K562 (cell line): ENCODE measurements around the gene CRAMP1. TPM values are rescaled to one million over a fixed set of nuclear protein-coding genes. Genes with fewer than 3 reads are reported as not detected.

Source experiments
- ATF7 ChIP-seq: fragments of 450-650 bp; IDR thresholded peaks from 2 replicates; pipeline ENCODE4 v1.7.1; 2014; ENCODE audit warnings: mild to moderate bottlenecking, moderate library complexity
- CBFB ChIP-seq: sonication (generic); formaldehyde crosslinking; IDR thresholded peaks from 2 replicates; pipeline ENCODE4 v1.4.0; 2020; ENCODE audit warnings: mild to moderate bottlenecking, missing genetic modification reagents
- KDM2B ChIP-seq: fragments of 250-450 bp; sonication (Bioruptor Pico); IDR thresholded peaks from 2 replicates; pipeline ENCODE4 v1.8.0; 2021; ENCODE audit warnings: mild to moderate bottlenecking, moderate library complexity
- KDM5B ChIP-seq: fragments of 200-600 bp; sonication (generic); IDR thresholded peaks from 2 replicates; pipeline ENCODE4 v1.6.1; 2012; ENCODE audit warnings: low read depth, mild to moderate bottlenecking, moderate library complexity, low read length, control low read depth, inconsistent platforms; ENCODE audit not compliant: insufficient replicate concordance
- MAZ ChIP-seq, 2 experiments: fragments of 450-650 bp in 1 of 2; sonication (generic) in 1 of 2; formaldehyde crosslinking; IDR thresholded peaks in 1 of 2; conservative IDR thresholded peaks in 1 of 2; 2 replicates each; pipeline versions ENCODE4 v1.4.0 to v1.5.0; 2020; ENCODE audit warnings: mild to moderate bottlenecking in 1 of 2, missing genetic modification reagents in 1 of 2
- MECOM ChIP-seq: fragments of 250-450 bp; sonication (Bioruptor Pico); IDR thresholded peaks from 2 replicates; pipeline ENCODE4 v1.8.0; 2022; ENCODE audit warnings: inconsistent platforms
- PCBP2 ChIP-seq: fragments of 200-400 bp; formaldehyde crosslinking; IDR thresholded peaks from 2 replicates; pipeline ENCODE4 v1.6.1; 2018; ENCODE audit warnings: low read length, low read depth, mild to moderate bottlenecking, moderate library complexity; ENCODE audit not compliant: poor library complexity, severe bottlenecking
- POLR2AphosphoS5 ChIP-seq: IDR thresholded peaks from 2 replicates; pipeline ENCODE4 v1.6.1; 2011; ENCODE audit warnings: mild to moderate bottlenecking, low read depth, low read length, moderate library complexity; ENCODE audit not compliant: control insufficient read depth, insufficient read depth
- TAF1 ChIP-seq: IDR thresholded peaks from 2 replicates; pipeline ENCODE4 v1.6.1; 2011; ENCODE audit warnings: mild to moderate bottlenecking, low read length, moderate library complexity; ENCODE audit not compliant: insufficient read depth, control insufficient read depth, severe bottlenecking; ENCODE audit errors: extremely low read depth
- USF1 ChIP-seq: sonication (generic); formaldehyde crosslinking; IDR thresholded peaks from 2 replicates; pipeline ENCODE4 v1.9.0; 2022; ENCODE audit warnings: mild to moderate bottlenecking, missing genetic modification reagents
- ZNF354B ChIP-seq: fragments of 250-450 bp; sonication (Bioruptor Pico); IDR thresholded peaks from 2 replicates; pipeline ENCODE4 v1.4.0; 2020
- ZNF408 ChIP-seq: fragments of 250-450 bp; sonication (Bioruptor Pico); IDR thresholded peaks from 2 replicates; pipeline ENCODE4 v1.4.0; 2020; ENCODE audit warnings: low read depth, mild to moderate bottlenecking, moderate library complexity
- polyA plus RNA-seq, 8 experiments: library from polyadenylated mRNA; depleted of rRNA in 4 of 8; stranded (reverse) in 5 of 8; unstranded in 3 of 8; fragments of >200 nt; fragmentation: Nextera tagmentation in 2 of 8; fragmentation: Illumina TruSeq in 1 of 8; extraction: Ambion mirVana in 2 of 8; extraction: Trizol in 1 of 8; gene quantifications; 2 replicates each; pipeline versions ENCODE4 v1.2.1 to v1.2.3, GENCODE V29; 2011 to 2014; ENCODE audit warnings: inconsistent platforms in 1 of 8, missing spikeins in 1 of 8
- total RNA-seq, 7 experiments: library from RNA; depleted of rRNA in 6 of 7; stranded (reverse); fragments of >200 nt in 6 of 7; fragmentation: Illumina TruSeq in 2 of 7; extraction: Trizol in 2 of 7; gene quantifications; 2 replicates each; pipeline versions ENCODE4 v1.2.1 to v1.2.3, GENCODE V29; 2011 to 2021; ENCODE audit warnings: low replicate concordance in 1 of 7
- TF ChIP-seq, protein P1 (sequence below), 3 experiments: IDR thresholded peaks in 2 of 3; conservative IDR thresholded peaks in 1 of 3; 2 replicates each; pipeline ENCODE4 v1.5.1; 2011 to 2012; ENCODE audit warnings: low read length in 3 of 3, mild to moderate bottlenecking in 3 of 3, control low read depth in 2 of 3, improper control_type of control experiment in 1 of 3, inconsistent platforms in 1 of 3, low read depth in 1 of 3, mixed read lengths in 1 of 3, moderate library complexity in 1 of 3; ENCODE audit not compliant: insufficient read depth in 2 of 3
- TF ChIP-seq, protein P2 (sequence below), 2 experiments: fragments of 450-650 bp; IDR thresholded peaks; 2 replicates each; pipeline ENCODE4 v1.6.1; 2018; ENCODE audit warnings: mild to moderate bottlenecking in 2 of 2, low read depth in 1 of 2; ENCODE audit not compliant: partially characterized antibody in 2 of 2
- TF ChIP-seq, protein P3 (sequence below): sonication (generic); formaldehyde crosslinking; IDR thresholded peaks from 2 replicates; pipeline ENCODE4 v1.8.0; 2022; ENCODE audit warnings: mild to moderate bottlenecking, missing genetic modification reagents
- TF ChIP-seq, protein P4 (sequence below): fragments of 450-650 bp; IDR thresholded peaks from 2 replicates; pipeline ENCODE4 v1.6.1; 2016; ENCODE audit warnings: borderline replicate concordance

Gene CRAMP1
- total and polyA plus RNA-seq, 9 of the 15 experiments (the other 6 are each of a cell fraction or from before 2014, with no cell fraction given): 0.52 to 20.8 (median 7.5) TPM

GRCh38 chr16:1708768-1709180 lies 96.6 kb downstream of the CRAMP1 start (continued):
- TF ChIP-seq, protein P1, sequence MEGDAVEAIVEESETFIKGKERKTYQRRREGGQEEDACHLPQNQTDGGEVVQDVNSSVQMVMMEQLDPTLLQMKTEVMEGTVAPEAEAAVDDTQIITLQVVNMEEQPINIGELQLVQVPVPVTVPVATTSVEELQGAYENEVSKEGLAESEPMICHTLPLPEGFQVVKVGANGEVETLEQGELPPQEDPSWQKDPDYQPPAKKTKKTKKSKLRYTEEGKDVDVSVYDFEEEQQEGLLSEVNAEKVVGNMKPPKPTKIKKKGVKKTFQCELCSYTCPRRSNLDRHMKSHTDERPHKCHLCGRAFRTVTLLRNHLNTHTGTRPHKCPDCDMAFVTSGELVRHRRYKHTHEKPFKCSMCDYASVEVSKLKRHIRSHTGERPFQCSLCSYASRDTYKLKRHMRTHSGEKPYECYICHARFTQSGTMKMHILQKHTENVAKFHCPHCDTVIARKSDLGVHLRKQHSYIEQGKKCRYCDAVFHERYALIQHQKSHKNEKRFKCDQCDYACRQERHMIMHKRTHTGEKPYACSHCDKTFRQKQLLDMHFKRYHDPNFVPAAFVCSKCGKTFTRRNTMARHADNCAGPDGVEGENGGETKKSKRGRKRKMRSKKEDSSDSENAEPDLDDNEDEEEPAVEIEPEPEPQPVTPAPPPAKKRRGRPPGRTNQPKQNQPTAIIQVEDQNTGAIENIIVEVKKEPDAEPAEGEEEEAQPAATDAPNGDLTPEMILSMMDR (IDR thresholded peaks at IDR 0.05 in 2 of 3, conservative IDR thresholded peaks at IDR 0.05 in 1 of 3; ENCODE audit: insufficient read depth in 2 of 3, low read depth in 1 of 3, low read length in 3 of 3): no peak
- TF ChIP-seq KDM2B (CRISPR knock-in tag): no peak
- no peak for TF ChIP-seq MECOM
- TF ChIP-seq ZNF408 (CRISPR knock-in tag): no peak
- TF ChIP-seq POLR2AphosphoS5: no peak
- TF ChIP-seq CBFB (CRISPR knock-in tag): 0 out of 2 replicates have a peak, but pooled peaks have one; percentile 61
- TF ChIP-seq, protein P2, sequence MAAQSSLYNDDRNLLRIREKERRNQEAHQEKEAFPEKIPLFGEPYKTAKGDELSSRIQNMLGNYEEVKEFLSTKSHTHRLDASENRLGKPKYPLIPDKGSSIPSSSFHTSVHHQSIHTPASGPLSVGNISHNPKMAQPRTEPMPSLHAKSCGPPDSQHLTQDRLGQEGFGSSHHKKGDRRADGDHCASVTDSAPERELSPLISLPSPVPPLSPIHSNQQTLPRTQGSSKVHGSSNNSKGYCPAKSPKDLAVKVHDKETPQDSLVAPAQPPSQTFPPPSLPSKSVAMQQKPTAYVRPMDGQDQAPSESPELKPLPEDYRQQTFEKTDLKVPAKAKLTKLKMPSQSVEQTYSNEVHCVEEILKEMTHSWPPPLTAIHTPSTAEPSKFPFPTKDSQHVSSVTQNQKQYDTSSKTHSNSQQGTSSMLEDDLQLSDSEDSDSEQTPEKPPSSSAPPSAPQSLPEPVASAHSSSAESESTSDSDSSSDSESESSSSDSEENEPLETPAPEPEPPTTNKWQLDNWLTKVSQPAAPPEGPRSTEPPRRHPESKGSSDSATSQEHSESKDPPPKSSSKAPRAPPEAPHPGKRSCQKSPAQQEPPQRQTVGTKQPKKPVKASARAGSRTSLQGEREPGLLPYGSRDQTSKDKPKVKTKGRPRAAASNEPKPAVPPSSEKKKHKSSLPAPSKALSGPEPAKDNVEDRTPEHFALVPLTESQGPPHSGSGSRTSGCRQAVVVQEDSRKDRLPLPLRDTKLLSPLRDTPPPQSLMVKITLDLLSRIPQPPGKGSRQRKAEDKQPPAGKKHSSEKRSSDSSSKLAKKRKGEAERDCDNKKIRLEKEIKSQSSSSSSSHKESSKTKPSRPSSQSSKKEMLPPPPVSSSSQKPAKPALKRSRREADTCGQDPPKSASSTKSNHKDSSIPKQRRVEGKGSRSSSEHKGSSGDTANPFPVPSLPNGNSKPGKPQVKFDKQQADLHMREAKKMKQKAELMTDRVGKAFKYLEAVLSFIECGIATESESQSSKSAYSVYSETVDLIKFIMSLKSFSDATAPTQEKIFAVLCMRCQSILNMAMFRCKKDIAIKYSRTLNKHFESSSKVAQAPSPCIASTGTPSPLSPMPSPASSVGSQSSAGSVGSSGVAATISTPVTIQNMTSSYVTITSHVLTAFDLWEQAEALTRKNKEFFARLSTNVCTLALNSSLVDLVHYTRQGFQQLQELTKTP (IDR thresholded peaks at IDR 0.05; ENCODE audit: low read depth in 1 of 2, partially characterized antibody in 2 of 2): no peak
- peak; percentile 68 for TF ChIP-seq ATF7
- no peak for TF ChIP-seq ZNF354B (CRISPR knock-in tag)
- TF ChIP-seq, protein P3, sequence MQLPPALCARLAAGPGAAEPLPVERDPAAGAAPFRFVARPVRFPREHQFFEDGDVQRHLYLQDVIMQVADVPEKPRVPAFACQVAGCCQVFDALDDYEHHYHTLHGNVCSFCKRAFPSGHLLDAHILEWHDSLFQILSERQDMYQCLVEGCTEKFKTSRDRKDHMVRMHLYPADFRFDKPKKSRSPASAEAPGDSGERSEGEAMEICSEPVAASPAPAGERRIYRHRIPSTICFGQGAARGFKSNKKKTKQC: 0 out of 2 replicates have a peak, but pooled peaks have one; percentile 54
- TF ChIP-seq MAZ (CRISPR knock-in tag; conservative IDR thresholded peaks at IDR 0.05 in 1 of 2, IDR thresholded peaks at IDR 0.05 in 1 of 2): peak in 1 of 2 experiments; percentile 67; a peak in 2 of 4 replicates
- TF ChIP-seq KDM5B: peak; percentile 49
- TF ChIP-seq TAF1: peak; percentile 62
- peak; percentile 53 for TF ChIP-seq USF1 (CRISPR knock-in tag)
- TF ChIP-seq PCBP2: no peak
- TF ChIP-seq, protein P4, sequence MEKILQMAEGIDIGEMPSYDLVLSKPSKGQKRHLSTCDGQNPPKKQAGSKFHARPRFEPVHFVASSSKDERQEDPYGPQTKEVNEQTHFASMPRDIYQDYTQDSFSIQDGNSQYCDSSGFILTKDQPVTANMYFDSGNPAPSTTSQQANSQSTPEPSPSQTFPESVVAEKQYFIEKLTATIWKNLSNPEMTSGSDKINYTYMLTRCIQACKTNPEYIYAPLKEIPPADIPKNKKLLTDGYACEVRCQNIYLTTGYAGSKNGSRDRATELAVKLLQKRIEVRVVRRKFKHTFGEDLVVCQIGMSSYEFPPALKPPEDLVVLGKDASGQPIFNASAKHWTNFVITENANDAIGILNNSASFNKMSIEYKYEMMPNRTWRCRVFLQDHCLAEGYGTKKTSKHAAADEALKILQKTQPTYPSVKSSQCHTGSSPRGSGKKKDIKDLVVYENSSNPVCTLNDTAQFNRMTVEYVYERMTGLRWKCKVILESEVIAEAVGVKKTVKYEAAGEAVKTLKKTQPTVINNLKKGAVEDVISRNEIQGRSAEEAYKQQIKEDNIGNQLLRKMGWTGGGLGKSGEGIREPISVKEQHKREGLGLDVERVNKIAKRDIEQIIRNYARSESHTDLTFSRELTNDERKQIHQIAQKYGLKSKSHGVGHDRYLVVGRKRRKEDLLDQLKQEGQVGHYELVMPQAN: no peak
